Upper lobe of right lung (tissue), 1 donor: Measurements from ENCODE around the gene ZMYM2. TPM values are rescaled to one million over a fixed set of nuclear protein-coding genes. Genes with fewer than 3 reads are reported as not detected.

Experiments
- ATAC-seq: fragments of 200-7000 bp; cut with Tn5 transposase; one replicate; pipeline ENCODE4 v1.9.1; 2020; ENCODE audit warnings: mild to moderate bottlenecking, moderate library complexity
- DNase-seq: peaks from one replicate; pipeline ENCODE4 v3.0.0-alpha.2; 2020
- H3K27ac ChIP-seq: fragments of 200-600 bp; one replicate; pipeline ENCODE4 v1.8.0; 2022
- H3K27me3 ChIP-seq: fragments of 200-600 bp; one replicate; pipeline ENCODE4 v1.8.0; 2022; ENCODE audit warnings: mild to moderate bottlenecking
- H3K36me3 ChIP-seq: fragments of 200-600 bp; one replicate; pipeline ENCODE4 v1.8.0; 2022
- H3K4me1 ChIP-seq: fragments of 200-600 bp; one replicate; pipeline ENCODE4 v1.8.0; 2022
- H3K4me3 ChIP-seq: fragments of 200-600 bp; one replicate; pipeline ENCODE4 v1.8.0; 2022; ENCODE audit warnings: mild to moderate bottlenecking
- H3K9me3 ChIP-seq: fragments of 200-600 bp; one replicate; pipeline ENCODE4 v1.8.0; 2022
- CTCF ChIP-seq: fragments of 200-600 bp; IDR thresholded peaks from one replicate; pipeline ENCODE4 v1.8.0; 2022; ENCODE audit warnings: antibody characterized with exemption
- intact Hi-C: fragments of 100-400 bp; cut with DNase I; formaldehyde crosslinking; loops from one replicate; pipeline ENCODE4 v1.11.0; 2022
- total RNA-seq: library from RNA; stranded (reverse); fragmentation: NEBNext Ultra II Directional; extraction: Animal tissue kit (Norgen Biotek cat#: 25700); gene quantifications from one replicate; pipeline ENCODE4 v1.2.1, GENCODE V29; 2021
- donor health status: DM: no; HTN: yes; CAD: no; lungs with severe emphysema.

The ZMYM2 gene
- total RNA-seq, 1 donor from 2014 or later = 64.3 TPM

DNA sequence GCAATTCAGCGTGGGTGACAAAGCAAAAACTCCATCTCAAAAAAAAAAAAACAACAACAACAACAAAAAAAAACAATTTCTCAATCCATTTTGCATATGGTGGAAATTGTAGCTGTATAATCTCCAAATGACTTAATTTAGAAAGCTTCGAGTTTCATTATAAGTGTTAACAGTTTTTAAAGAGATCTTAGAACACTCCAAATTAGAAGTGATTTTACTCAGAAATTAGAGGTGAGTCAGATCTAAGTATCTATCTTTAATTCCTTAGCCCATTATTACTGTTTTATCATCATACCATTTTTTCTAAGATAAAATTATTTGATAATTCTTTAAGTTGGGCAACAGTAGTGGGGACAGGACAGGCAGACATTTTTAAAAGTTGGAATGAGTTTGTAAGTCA lies 60.5 kb downstream of the ZMYM2 start:
- TF ChIP-seq CTCF = no peak
- Histone ChIP-seq H3K4me1 (no peaks in the 10 kb centered on the region), H3K4me3 (no peak overlapping the region), H3K27me3 (no peaks in the 10 kb centered on the region), H3K9me3 (peaks cover 19% of the 10 kb centered on the region), H3K36me3 (peaks cover 25% of the 10 kb centered on the region), H3K27ac (no peak overlapping the region)
- DNase-seq = no peak
- intact Hi-C loops = no loop called here
- ATAC-seq = no peak

- ATAC-seq = no peak
- H3K4me3 ChIP-seq = no peak overlapping the region
These were observed 66.2 kb downstream of the ZMYM2 start for GRCh38 chr13:20024702-20025101.

GRCh38 chr13:20028953-20029352 lies 70.4 kb downstream of the ZMYM2 start:
- no peak overlapping the region for H3K4me3 ChIP-seq
- H3K27me3 ChIP-seq = no peaks in the 10 kb centered on the region
- no peaks in the 10 kb centered on the region for H3K4me1 ChIP-seq
- DNase-seq (no peak), ATAC-seq (no peak)
- no peak overlapping the region for H3K27ac ChIP-seq
- peaks cover 68% of the 10 kb centered on the region for H3K36me3 ChIP-seq
- no peak for TF ChIP-seq CTCF
- H3K9me3 ChIP-seq = no peaks in the 10 kb centered on the region
- intact Hi-C loops = no loop called here

More at GRCh38 chr13:20024702-20025101, 66.2 kb downstream of the ZMYM2 start:
- no peak for TF ChIP-seq CTCF
- Histone ChIP-seq H3K27ac (no peak overlapping the region), H3K4me1 (no peaks in the 10 kb centered on the region), H3K36me3 (peaks cover 56% of the 10 kb centered on the region), H3K9me3 (no peaks in the 10 kb centered on the region), H3K27me3 (no peaks in the 10 kb centered on the region)
- no peak for DNase-seq
- intact Hi-C loops = no loop called here

DNA sequence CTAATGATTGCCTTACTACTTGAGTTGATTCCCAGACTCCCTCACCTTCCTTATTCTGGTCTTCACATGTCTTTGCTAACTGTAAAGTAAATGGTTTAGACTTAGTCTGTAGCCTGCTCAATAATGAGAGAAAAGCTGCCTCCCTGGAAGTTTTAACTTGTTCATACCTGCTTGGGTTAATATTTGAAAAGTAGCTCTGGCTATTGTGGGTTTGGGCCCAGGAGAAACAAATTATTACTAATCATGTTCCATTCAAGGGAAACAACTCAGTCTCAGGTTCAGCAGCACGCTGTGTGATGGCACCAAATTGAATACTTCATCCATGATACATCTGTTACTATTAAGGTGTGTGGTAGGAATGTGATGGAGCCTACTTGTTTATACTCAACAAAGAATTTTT lies 75.0 kb downstream of the ZMYM2 start:
- ATAC-seq (no peak), DNase-seq (no peak)
- peaks cover 86% of the 10 kb centered on the region for H3K36me3 ChIP-seq

GRCh38 chr13:20035130-20035529 lies 76.6 kb downstream of the ZMYM2 start:
- no peak for DNase-seq

More for the DNA sequence above, 75.0 kb downstream of the ZMYM2 start:
- intact Hi-C loops = no loop called here
- Histone ChIP-seq H3K4me1 (no peaks in the 10 kb centered on the region), H3K4me3 (no peak overlapping the region), H3K27me3 (no peaks in the 10 kb centered on the region), H3K27ac (no peak overlapping the region), H3K9me3 (no peaks in the 10 kb centered on the region)
- no peak for TF ChIP-seq CTCF

More at GRCh38 chr13:20035130-20035529, 76.6 kb downstream of the ZMYM2 start:
- Histone ChIP-seq H3K27ac (no peak overlapping the region), H3K27me3 (no peaks in the 10 kb centered on the region), H3K9me3 (no peaks in the 10 kb centered on the region), H3K36me3 (peaks cover 85% of the 10 kb centered on the region), H3K4me3 (no peak overlapping the region), H3K4me1 (no peaks in the 10 kb centered on the region)
- ATAC-seq = no peak
- no peak for TF ChIP-seq CTCF
- intact Hi-C loops = no loop called here
